ENCODE measurements around the gene DNAH14.
"Not testable (repeated sequence)": the region's sequence is repeated elsewhere in the genome, so short reads cannot be mapped to it uniquely, and the experiment has no call there.

DNAH14 gene

DNA sequence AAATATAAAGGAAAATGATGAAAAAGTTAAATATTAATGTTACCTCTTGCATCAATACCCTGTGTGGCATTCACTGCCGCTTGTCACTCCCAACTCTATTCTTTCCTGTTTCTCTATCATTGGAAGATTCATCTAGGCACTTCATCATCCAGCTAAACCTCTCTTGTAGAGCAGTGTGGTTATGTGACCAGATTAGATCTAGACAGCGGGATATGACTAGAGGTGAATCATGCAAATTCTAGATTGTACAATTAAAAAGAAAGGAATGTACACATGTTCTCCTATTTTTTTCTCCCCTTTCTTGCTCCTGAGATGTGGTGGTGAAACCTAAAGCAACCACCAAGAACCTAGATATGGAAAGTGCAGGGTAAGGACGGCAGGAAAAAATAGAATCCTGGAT is 324.3 kb downstream of the DNAH14 start:
- H3K4me1 Mint-ChIP-seq (ENCODE audit: low read depth) = no peaks in the 10 kb centered on the region

DNA sequence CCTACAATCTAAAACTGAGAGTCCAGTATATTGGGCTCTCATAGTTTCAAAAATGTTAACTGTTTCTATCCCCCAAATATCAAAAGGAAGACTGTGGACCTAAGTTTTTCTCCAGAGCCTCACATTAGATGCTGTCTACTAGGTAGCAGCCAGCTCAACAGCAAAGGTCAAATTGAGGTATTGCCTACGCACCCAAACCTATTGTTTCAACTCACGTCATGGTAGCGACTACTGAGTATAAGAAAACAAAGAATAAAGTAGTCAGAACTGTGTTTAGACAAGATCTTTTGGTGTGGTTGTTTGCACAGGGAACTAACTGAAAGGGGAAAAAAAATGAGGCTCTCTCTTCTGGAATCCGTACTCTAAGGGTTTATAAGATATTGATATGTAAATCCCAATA is 325.2 kb downstream of the DNAH14 start:
- Mint-ChIP-seq H3K4me1 (ENCODE audit: low read depth) (no peaks in the 10 kb centered on the region), H3K9me3 (no peaks in the 10 kb centered on the region), H3K4me3 (no peak overlapping the region), H3K27ac (no peak overlapping the region), H3K36me3 (ENCODE audit: low read depth) (no peaks in the 10 kb centered on the region), H3K27me3 (ENCODE audit: low read depth) (no peaks in the 10 kb centered on the region)

More for the DNA sequence above, 324.3 kb downstream of the DNAH14 start:
- no peak overlapping the region for H3K27ac Mint-ChIP-seq
- no peaks in the 10 kb centered on the region for H3K9me3 Mint-ChIP-seq
- no peak overlapping the region for H3K4me3 Mint-ChIP-seq
- H3K27me3 Mint-ChIP-seq (ENCODE audit: low read depth) = no peaks in the 10 kb centered on the region
- no peaks in the 10 kb centered on the region for H3K36me3 Mint-ChIP-seq (ENCODE audit: low read depth)

DNA sequence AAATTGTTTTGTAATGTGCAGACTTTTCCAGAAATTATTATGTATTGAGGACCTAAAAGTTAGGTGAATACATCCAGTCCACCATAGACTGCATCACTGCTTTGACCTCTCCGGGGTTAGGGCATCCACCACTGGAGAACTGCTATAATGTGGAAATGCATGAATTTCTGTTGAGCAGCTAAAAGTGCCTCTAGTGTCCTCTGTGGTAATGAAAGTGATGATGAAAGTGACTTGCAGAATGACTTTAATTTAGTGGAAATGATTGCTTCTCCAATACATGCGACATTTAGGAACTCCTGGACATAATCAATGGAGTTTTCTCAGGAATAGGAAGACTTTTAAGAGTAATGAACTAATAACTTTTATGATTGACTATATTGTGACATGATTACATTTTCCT is 327.6 kb downstream of the DNAH14 start:
- Mint-ChIP-seq H3K4me3 (no peak overlapping the region), H3K36me3 (ENCODE audit: low read depth) (no peaks in the 10 kb centered on the region), H3K4me1 (ENCODE audit: low read depth) (no peaks in the 10 kb centered on the region), H3K27me3 (ENCODE audit: low read depth) (no peaks in the 10 kb centered on the region), H3K27ac (no peak overlapping the region), H3K9me3 (no peaks in the 10 kb centered on the region)

DNA sequence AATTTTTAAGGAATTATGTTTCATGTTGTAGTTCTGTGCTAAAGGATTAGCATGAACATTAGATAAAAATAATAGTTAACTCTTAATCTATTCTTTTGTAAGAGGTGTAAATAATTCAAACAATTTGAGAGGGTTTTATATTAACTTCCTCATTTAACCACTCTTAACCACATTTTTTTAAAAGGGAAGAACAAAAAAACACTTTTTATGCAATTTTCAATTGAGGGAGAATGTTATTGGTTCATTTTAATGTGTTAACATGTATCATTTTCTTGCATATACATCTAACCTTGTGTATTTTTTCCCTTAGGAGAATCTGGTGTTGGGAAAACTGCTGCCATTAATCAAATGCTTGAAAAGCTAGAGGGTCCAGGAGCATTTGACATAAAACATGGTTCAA is 329.3 kb downstream of the DNAH14 start:
- H3K4me1 Mint-ChIP-seq (ENCODE audit: low read depth) = no peaks in the 10 kb centered on the region
- H3K27me3 Mint-ChIP-seq (ENCODE audit: low read depth) = no peaks in the 10 kb centered on the region
- no peak overlapping the region for H3K27ac Mint-ChIP-seq
- no peaks in the 10 kb centered on the region for H3K36me3 Mint-ChIP-seq (ENCODE audit: low read depth)
- H3K9me3 Mint-ChIP-seq = no peaks in the 10 kb centered on the region
- H3K4me3 Mint-ChIP-seq = no peak overlapping the region

DNA sequence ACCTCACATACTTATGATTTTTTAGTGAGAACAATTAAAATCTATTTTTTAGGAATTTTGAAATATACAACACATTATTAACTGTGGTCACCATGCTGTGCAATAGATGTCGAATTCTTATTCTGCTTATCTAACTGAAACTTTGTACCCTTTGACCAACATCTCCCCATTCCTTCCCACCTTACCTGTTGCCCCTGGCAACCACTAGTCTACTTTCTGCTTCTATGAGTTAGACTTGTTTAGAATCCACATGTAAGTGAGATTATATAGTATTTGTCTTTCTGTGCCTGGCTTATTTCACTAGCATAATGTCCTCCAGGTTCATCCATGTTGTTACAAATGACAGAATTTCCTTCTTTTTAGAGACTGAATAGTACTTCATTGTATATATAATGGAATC is 330.1 kb downstream of the DNAH14 start:
- Mint-ChIP-seq H3K4me3 (no peak overlapping the region), H3K27me3 (ENCODE audit: low read depth) (no peaks in the 10 kb centered on the region), H3K36me3 (ENCODE audit: low read depth) (no peaks in the 10 kb centered on the region), H3K4me1 (ENCODE audit: low read depth) (no peaks in the 10 kb centered on the region), H3K9me3 (no peaks in the 10 kb centered on the region), H3K27ac (no peak overlapping the region)

DNA sequence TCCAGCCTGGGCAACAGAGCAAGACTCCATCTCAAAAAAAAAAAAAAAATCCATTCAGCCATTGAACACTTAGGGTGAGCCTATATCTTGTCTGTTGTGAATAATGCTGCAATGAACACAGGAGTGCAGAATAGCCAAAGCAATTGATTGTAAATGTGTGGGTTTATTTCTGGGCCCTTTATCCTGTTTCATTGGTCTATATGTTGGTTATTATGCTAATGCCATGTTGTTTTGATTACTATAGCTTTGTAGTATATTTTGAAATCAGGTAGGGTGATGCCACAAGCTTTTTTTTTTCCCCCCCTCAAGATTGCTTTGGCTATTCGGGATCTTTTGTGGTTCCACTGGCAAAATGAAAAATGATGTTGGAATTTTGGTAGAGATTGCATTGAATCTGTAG is 330.8 kb downstream of the DNAH14 start:
- Mint-ChIP-seq H3K4me1 (ENCODE audit: low read depth) (no peaks in the 10 kb centered on the region), H3K36me3 (ENCODE audit: low read depth) (no peaks in the 10 kb centered on the region), H3K9me3 (no peaks in the 10 kb centered on the region), H3K27ac (no peak overlapping the region), H3K27me3 (ENCODE audit: low read depth) (no peaks in the 10 kb centered on the region), H3K4me3 (no peak overlapping the region)

DNA sequence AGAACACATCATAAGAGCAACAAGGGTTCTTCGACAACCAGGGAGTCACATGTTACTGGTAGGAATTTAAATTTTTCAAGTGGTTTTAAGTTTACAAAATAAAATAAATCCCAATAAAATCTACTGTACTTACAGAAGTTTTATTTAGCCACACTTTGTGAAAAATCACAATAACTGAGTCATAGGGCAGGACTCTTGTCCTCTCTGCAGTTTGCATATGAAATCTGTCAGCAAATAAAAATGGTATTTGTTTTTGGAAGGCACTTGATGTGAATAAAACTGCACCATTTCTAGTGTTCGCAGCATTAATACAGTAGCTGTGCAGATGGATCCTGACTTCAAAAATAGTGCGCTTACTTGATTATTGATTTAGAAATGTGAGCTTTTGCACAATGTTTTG is 348.0 kb downstream of the DNAH14 start:
- H3K4me3 Mint-ChIP-seq = no peak overlapping the region
- no peaks in the 10 kb centered on the region for H3K27me3 Mint-ChIP-seq (ENCODE audit: low read depth)
- no peaks in the 10 kb centered on the region for H3K36me3 Mint-ChIP-seq (ENCODE audit: low read depth)
- peaks cover 5% of the 10 kb centered on the region for H3K9me3 Mint-ChIP-seq
- no peak overlapping the region for H3K27ac Mint-ChIP-seq
- H3K4me1 Mint-ChIP-seq (ENCODE audit: low read depth) = no peaks in the 10 kb centered on the region

DNA sequence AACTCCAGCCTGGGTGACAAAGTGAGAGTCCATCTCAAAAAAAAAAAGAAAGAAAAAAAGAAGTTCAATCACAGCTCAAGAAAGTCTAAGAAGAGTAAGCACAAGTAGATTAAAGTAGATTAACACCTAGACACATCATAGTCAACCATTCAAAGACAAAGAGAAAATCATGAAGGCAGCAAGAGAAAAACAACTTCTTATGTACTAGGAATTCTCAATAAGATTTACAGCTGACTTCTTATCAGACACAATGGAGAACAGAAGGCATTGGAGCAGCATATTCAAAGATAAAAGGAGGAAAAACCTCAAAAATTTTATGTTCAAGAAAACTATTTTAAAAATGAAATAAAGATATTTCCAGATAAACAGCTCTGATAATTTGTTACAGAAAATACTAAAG is 351.1 kb downstream of the DNAH14 start:
- Mint-ChIP-seq H3K27ac (no peak overlapping the region), H3K4me3 (no peak overlapping the region), H3K36me3 (ENCODE audit: low read depth) (no peaks in the 10 kb centered on the region), H3K4me1 (ENCODE audit: low read depth) (no peaks in the 10 kb centered on the region), H3K27me3 (ENCODE audit: low read depth) (peaks cover 3% of the 10 kb centered on the region), H3K9me3 (peaks cover 5% of the 10 kb centered on the region)

DNA sequence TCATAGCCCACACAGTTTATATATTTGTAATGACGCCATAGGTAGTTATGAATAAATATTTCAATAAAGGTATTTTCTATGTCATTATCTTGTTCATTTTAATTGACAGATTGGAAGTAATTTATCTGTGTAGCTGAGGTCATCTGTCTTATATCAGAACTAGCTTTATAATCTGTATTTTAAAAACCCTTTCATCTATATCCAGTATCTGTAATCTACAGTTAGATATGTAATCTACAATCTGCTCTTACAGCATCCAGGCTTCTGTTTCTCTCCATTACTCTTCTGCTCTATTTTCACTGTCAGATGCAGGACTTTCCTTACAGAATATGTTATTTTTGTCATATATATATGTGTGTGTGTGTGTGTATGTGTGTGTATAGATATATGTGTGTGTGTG is 360.8 kb downstream of the DNAH14 start:
- Mint-ChIP-seq H3K9me3 (no peaks in the 10 kb centered on the region), H3K4me1 (ENCODE audit: low read depth) (no peaks in the 10 kb centered on the region), H3K27ac (no peak overlapping the region), H3K4me3 (no peak overlapping the region), H3K27me3 (ENCODE audit: low read depth) (peaks cover 4% of the 10 kb centered on the region), H3K36me3 (ENCODE audit: low read depth) (no peaks in the 10 kb centered on the region)

DNA sequence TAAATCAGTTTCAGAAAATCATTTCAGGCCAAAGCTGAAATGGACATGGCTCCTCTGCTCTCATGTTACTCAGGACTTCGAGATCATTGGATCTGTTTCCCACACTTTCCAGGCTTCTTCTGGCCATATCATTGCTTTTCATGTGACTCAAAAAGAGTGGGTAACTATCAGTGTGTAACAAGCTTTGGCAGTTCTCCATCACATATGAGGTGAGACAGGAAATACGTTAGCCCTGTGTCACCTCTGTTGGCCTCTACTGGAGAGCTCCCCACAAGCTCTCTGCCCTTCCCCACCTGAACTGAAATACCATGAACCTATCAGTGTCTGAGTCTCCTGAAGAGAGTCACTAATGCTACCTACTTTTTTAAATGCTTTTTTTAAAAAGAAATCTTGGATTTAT is 370.1 kb downstream of the DNAH14 start:
- H3K4me3 Mint-ChIP-seq = no peak overlapping the region
- H3K36me3 Mint-ChIP-seq (ENCODE audit: low read depth) = no peaks in the 10 kb centered on the region
- no peak overlapping the region for H3K27ac Mint-ChIP-seq
- no peaks in the 10 kb centered on the region for H3K4me1 Mint-ChIP-seq (ENCODE audit: low read depth)
- H3K27me3 Mint-ChIP-seq (ENCODE audit: low read depth) = no peaks in the 10 kb centered on the region
- H3K9me3 Mint-ChIP-seq = no peaks in the 10 kb centered on the region

DNA sequence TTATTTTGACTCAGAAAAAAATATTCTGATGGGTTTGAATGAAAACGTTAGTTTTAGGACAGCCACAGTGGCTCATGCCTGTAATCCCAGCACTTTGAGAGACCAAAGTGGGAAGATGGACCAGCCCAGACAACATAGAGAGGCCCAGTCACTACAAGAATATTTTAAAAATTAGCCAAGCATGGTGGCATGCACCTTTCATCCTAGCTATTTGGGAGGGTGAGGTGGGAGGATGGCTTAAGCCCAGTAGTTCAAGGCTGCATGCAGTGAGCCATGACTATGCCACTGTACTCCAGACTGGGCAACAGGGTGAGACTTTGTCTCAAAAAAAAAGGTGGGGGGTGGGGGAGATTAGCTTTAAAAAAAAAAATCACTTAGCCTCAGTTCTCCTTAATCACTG is 370.9 kb downstream of the DNAH14 start:
- no peaks in the 10 kb centered on the region for H3K27me3 Mint-ChIP-seq (ENCODE audit: low read depth)
- H3K36me3 Mint-ChIP-seq (ENCODE audit: low read depth) = no peaks in the 10 kb centered on the region
- no peaks in the 10 kb centered on the region for H3K9me3 Mint-ChIP-seq
- H3K4me1 Mint-ChIP-seq (ENCODE audit: low read depth) = no peaks in the 10 kb centered on the region
- no peak overlapping the region for H3K27ac Mint-ChIP-seq
- no peak overlapping the region for H3K4me3 Mint-ChIP-seq

DNA sequence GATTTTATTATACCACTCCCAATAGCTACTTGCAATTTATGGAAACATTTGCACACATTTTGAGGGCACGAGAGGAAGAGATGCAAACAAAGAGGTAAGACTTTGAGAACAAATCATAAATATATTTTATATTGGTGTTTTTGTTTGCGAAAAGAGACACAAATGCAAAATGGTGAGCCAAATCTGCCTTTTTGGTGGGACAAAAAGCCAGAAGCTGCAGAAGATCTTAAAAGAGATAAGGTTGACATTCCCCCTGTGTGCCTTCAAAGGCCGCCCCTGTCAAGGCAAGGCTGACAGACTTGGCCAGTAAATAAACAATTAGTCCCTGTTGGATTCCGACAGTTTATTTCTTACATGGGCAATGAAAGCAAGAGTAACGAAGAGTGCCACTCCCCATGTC is 375.5 kb downstream of the DNAH14 start:
- no peaks in the 10 kb centered on the region for H3K27me3 Mint-ChIP-seq (ENCODE audit: low read depth)
- no peaks in the 10 kb centered on the region for H3K36me3 Mint-ChIP-seq (ENCODE audit: low read depth)
- H3K9me3 Mint-ChIP-seq = no peaks in the 10 kb centered on the region
- no peak overlapping the region for H3K4me3 Mint-ChIP-seq
- H3K27ac Mint-ChIP-seq = no peak overlapping the region
- no peaks in the 10 kb centered on the region for H3K4me1 Mint-ChIP-seq (ENCODE audit: low read depth)

DNA sequence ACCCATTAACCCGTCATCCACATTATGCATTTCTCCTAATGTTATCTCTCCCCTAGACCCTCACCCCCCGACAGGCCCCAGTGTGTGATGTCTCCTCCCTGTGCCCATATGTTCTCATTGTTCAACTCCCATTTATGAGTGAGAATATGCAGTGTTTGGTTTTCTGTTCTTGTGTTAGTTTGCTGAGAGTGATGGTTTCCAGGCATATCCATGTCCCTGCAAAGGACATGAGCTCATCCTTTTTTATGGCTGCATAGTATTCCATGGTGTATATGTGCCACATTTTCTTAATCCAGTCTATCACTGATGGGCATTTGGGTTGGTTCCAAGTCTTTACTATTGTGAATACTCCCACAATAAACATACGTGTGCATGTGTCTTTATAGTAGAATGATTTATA is 381.1 kb downstream of the DNAH14 start:
- H3K27me3 Mint-ChIP-seq (ENCODE audit: low read depth); H3K4me1 Mint-ChIP-seq (ENCODE audit: low read depth); H3K27ac Mint-ChIP-seq; H3K4me3 Mint-ChIP-seq; H3K9me3 Mint-ChIP-seq; H3K36me3 Mint-ChIP-seq (ENCODE audit: low read depth): not testable (repeated sequence)

DNA sequence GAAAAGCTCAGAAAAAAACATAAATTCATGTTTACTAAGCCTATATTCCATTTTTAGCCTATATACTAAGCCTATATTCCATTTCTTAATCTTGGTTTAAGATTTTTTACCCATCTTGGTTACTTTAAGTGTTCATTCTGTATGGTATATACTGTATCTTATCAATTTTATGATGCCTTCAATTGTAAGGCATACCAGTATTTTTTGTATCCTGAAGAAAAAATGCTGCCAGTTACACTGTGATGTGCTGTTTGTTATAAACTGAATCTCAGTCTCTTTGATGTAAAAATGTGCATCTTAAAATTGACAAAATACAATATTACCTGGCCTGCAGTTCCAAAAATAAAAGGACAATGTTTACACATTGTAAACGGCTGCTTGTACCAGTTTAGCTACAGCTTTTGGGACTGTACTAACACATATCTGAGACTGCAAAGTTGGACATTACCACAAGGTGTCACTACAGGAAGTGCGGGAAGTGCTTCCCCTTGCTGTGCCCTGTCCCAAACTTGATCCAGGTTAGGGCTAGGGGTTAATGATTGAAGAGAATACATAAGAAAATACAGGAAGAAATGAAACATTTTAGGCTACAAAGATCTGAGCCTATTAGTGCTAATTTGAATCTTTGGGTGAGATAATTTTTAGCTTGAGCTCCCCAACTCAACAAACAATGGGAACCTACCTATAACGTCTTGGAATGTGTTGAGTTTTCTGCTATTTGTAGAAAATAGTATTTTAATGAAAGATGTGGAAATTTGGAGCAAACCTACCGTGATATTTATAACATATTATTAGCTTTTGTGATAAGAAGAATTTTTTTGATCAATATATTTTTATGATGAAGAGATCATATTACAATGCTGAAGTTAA is 389.5 kb downstream of the DNAH14 start:
- H3K27me3 Mint-ChIP-seq (ENCODE audit: low read depth) = peaks cover 2% of the 10 kb centered on the region
- no peaks in the 10 kb centered on the region for H3K36me3 Mint-ChIP-seq (ENCODE audit: low read depth)
- H3K4me3 Mint-ChIP-seq = no peak overlapping the region
- no peaks in the 10 kb centered on the region for H3K4me1 Mint-ChIP-seq (ENCODE audit: low read depth)
- no peaks in the 10 kb centered on the region for H3K9me3 Mint-ChIP-seq
- H3K27ac Mint-ChIP-seq = no peak overlapping the region

DNA sequence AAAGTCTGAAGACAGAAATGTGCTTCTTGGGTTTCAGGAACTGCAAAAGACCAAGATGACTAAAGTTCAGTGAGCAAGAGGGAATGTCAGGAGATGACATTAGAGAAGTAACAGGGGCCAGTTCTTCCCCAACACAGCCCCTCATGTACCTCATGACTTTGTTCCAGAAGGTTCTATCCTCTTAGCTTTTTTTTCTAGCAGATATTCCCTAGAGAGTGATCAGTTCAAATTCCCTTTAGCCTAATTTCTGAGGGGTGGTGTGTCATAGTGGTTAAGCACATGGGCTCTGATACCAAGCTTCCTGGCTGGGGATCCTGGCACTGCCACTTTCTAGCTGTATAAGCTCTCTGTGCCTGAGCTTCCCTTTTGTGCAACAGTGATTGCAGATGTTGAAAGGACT is 390.4 kb downstream of the DNAH14 start:
- Mint-ChIP-seq H3K4me1 (ENCODE audit: low read depth) (no peaks in the 10 kb centered on the region), H3K36me3 (ENCODE audit: low read depth) (no peaks in the 10 kb centered on the region), H3K27ac (no peak overlapping the region), H3K4me3 (no peak overlapping the region), H3K9me3 (no peaks in the 10 kb centered on the region), H3K27me3 (ENCODE audit: low read depth) (no peaks in the 10 kb centered on the region)

DNA sequence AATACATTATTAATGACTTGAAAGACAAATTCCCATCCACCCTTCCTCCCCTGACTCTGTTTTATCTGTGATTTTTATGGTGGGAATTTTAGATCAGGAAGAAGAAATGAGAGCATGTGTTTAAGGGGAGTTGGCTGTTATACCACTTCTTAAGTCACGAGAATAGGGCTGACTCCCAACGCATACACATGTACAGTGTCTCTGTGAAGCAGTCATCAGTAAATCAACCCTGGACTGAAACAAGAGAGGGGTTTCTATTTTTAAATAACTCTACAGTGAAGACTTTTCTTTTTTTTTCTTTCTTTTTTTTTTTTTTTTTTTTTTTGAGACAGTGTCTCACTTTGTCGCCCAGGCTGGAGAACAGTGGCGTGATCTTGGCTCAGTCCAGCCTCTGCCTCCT is 392.3 kb downstream of the DNAH14 start:
- Mint-ChIP-seq H3K4me3 (no peak overlapping the region), H3K27me3 (ENCODE audit: low read depth) (no peaks in the 10 kb centered on the region), H3K27ac (no peak overlapping the region)

More for the DNA sequence above, 392.3 kb downstream of the DNAH14 start:
- Mint-ChIP-seq H3K4me1 (ENCODE audit: low read depth) (no peaks in the 10 kb centered on the region), H3K9me3 (no peaks in the 10 kb centered on the region), H3K36me3 (ENCODE audit: low read depth) (no peaks in the 10 kb centered on the region)

All from T-helper 1 cell treated with Interleukin-12 subunit alpha and Interleukin-12 subunit beta and Interleukin-4 antibody, amounts not matched to agents 30 μg/mL and 1 μg/mL, for 36 hours (primary cell).